Umbilical cord (tissue), 2 donors: ENCODE measurements around the gene GMCL2. TPM values are rescaled to one million over a fixed set of nuclear protein-coding genes. Genes with fewer than 3 reads are reported as not detected.

Experiments
- DNase-seq: peaks from one replicate; pipeline ENCODE4 v3.0.0-alpha.2; 2015; ENCODE audit warnings: low spot score
- total RNA-seq: library from RNA; depleted of rRNA; stranded (reverse); fragments of >200 nt; gene quantifications from one replicate; pipeline ENCODE4 v1.2.3, GENCODE V29; 2014; ENCODE audit warnings: low replicate concordance; ENCODE audit not compliant: insufficient read depth

The GMCL2 gene
- total RNA-seq, 1 donor from 2014 or later, result 4.1 TPM

GRCh38 chr5:178143246-178143645 is 43.9 kb downstream of the GMCL2 start:
- DNase-seq, result no peak

DNA sequence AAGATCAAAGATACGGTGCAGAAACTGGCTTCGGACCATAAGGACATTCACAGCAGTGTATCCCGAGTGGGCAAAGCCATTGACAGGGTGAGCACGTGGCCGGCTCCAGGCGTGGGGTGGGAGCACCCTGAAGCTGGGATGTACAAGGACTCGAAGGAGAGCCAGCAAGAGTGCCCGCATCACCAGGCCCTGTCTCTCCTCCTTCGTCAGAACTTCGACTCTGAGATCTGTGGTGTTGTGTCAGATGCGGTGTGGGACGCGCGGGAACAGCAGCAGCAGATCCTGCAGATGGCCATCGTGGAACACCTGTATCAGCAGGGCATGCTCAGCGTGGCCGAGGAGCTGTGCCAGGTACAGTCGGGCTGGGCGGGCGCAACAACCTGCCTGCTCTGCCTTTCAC is 44.5 kb downstream of the GMCL2 start:
- DNase-seq, result no peak

DNA sequence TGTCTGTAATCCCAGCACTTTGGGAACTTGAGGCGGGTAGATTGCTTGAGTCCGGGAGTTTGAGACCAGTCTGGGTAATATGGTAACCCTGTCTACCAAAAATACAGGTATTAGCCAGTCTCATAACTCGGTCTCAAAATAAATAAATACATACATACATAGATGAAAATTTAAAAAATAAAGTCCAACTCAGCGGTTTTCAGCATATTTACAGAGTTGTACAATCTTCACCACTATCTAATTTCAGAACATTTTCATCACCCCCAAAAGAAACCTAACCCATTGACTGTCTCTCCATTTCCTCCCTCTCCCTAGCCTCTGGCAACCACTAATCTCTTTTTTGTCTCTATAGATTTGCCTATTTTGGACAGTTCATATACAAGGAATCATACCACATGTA is 45.6 kb downstream of the GMCL2 start:
- DNase-seq, result no peak

- DNase-seq, result no peak
Measured at GRCh38 chr5:178137991-178138390, 49.2 kb downstream of the GMCL2 start.

DNA sequence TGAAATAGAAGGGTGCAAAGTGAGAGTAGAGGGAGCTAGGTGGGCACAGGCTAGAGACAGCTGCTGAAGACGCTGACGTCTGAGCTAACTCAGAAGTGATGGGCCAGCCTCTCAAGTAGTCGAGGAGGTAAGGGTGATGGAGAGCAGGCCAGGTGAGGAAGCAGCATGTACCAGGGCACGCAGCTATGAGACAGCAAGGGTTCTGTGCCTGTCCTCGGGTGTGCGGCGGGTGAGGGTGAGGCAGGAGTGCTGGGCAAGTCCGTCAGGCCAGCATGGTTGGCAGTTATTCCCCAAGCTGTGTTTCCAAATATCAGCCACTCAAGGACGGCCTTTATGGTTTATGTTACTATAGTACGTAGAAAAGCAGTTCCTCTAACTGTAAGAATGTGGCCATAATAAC is 50.2 kb downstream of the GMCL2 start:
- DNase-seq, result no peak

Other genes with a start within 250 kb of the GMCL2 start
- not detected for gene PROP1, start 191.1 kb downstream of the GMCL2 start, total RNA-seq
- gene N4BP3, start 73.8 kb downstream of the GMCL2 start, total RNA-seq, result 1.7 TPM
- gene RMND5B, start 56.4 kb downstream of the GMCL2 start, total RNA-seq, result 15.6 TPM
- 38.8 TPM for gene NHP2, start 33.5 kb downstream of the GMCL2 start, total RNA-seq
- gene HNRNPAB, start 17.2 kb upstream of the GMCL2 start, total RNA-seq, result 43.6 TPM
- gene PHYKPL, start 45.4 kb upstream of the GMCL2 start, total RNA-seq, result 11.8 TPM